Stimulated activated CD8-positive, alpha-beta memory T cell treated with anti-CD3 and anti-CD28 coated beads, Interleukin-15, amount 100 ng/mL, for 4 hours (primary cell): ENCODE measurements around the gene BAAT.
"Not testable (repeated sequence)": the region's sequence is repeated elsewhere in the genome, so short reads cannot be mapped to it uniquely, and the experiment has no call there.

ENCODE experiments used
- DNase-seq, 2 donors: peaks; one replicate each; pipeline ENCODE4 v3.0.0-alpha.2; 2020; ENCODE audit warnings: low read depth in 2 of 2

BAAT gene

DNA sequence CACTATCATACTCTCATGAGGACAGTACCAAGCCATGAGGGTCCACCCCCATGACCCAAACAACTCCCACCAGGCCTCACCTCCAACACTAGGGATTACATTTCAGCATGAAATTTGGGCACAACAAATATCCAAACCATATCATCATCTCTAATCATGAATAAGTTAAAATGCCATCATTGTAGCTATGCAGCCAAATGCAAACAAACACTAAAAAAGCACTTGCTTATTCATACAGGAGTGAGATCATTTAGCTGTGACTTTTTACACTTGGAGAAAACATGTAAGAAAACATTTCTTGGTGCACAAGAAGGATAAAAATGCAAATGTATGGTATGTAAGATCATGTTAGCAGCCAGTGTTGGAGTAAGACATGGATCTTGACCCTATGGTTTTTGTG is 24.2 kb downstream of the BAAT start:
- DNase-seq: no peak

DNA sequence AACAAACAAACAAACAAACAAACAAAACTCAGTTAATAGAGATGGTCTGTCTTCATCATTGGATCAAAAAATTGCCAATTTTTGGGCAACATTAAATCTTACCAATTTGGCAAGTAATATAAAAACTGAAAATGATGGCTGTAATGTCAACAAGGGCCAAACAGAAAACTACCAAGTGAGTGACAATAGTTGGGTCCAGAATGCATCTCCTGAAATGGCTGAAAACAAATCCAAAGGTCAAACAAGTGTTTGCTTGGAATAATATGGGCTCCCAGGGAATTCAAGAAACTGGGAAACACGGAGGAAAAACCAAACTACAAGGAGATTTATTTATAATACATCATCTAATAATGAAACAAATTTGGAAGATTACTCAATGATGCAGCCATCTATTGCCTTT is 25.1 kb downstream of the BAAT start:
- DNase-seq: no peak

DNA sequence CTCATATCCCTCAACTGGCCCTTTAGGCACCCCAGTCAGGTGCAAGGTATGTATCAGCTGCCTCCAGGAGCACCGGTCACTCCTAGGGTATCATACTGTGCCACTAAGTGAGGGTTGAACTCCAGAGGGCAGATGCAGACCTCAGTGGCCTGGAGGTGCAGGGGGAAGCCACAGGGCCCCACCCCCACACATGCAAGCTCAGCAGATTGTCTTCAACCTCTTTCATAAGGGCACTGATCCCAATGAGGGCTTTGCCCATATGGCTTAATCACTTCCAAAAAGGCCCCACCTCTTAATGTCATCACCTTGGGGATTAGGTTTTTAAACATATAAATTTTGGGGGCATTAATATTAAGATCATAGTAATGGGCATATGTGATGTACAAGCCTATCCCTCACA is 28.2 kb downstream of the BAAT start:
- no peak for DNase-seq

GRCh38 chr9:101354765-101355708 is 29.8 kb downstream of the BAAT start:
- no peak for DNase-seq

DNA sequence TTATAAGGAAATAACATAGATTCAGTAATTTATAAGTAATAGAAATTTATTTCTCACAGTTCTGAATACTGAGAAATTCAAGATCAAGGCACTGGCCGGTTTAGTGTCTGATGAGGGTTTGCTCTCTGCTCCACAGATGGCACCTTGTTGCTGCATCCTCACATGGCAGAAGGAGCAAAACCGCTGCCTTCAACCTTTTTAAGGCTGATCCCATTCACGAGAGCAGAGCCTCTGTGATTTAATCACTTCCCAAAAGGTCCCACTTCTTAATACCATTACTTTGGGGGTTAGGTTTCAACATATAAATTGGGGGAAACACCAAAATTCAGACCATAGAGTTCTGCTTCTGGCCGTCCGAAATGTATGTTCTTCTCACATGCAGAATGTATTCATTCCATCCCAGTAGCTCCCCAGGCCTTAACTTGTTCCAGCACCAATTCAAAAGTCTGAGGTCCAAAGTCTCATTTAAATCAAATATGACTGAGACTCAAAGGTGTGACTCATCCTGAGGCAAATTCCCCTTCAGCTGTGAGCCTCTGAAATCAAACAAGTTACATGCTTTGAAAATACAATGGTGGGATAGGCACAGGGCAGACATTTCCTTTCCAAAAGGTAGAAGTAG is 30.6 kb downstream of the BAAT start:
- DNase-seq: no peak

GRCh38 chr9:101353683-101354082 is 31.1 kb downstream of the BAAT start:
- DNase-seq: no peak

- no peak for DNase-seq
Measured at GRCh38 chr9:101352892-101353463, 31.8 kb downstream of the BAAT start.

DNA sequence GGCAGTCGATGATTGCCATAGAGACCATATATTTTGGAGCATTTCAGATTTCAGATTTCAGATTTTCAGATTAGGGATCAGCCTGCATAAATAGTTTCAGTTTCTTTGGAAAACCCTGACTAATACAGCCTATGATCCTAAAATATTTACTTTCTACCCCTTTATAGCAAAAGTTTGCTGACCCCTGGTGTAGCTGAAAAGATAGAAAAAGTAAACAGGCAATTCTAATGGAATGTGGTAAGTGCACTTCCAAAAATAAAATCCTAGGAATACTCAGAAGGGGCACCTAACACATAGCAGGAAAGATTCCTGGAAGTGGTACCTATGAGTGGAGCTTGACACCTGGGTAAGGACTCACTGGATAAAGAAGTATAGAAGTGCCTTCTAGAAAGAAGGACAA is 34.5 kb downstream of the BAAT start:
- no peak for DNase-seq

- no peak for DNase-seq
Measured at GRCh38 chr9:101342595-101342994, 42.2 kb downstream of the BAAT start.

GRCh38 chr9:101341958-101342357 is 42.8 kb downstream of the BAAT start:
- no peak for DNase-seq

- DNase-seq: no peak
Measured at GRCh38 chr9:101337237-101337636, 47.6 kb downstream of the BAAT start.

- no peak for DNase-seq
Measured at GRCh38 chr9:101336091-101336490, 48.7 kb downstream of the BAAT start.

GRCh38 chr9:101333926-101334702 is 50.7 kb downstream of the BAAT start:
- DNase-seq: no peak

DNA sequence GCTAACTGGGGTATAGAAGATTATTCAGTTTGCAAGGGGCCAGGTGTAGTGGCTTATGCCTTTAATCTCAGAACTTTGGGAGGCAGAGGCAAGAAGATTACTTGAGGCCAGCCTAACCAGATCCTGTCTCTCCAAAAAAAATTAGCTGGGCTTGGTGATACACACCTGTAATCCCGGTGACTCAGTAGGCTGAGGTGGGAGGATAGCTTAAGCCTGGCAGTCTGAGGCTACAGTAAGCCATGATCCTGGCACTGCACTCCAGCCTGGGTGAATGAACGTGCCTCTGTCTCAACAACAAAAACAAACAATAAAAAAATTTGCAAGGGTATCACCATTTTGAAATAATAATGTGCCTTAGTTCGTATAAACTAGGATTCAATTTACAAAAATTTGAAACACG is 51.3 kb downstream of the BAAT start:
- no peak for DNase-seq

DNA sequence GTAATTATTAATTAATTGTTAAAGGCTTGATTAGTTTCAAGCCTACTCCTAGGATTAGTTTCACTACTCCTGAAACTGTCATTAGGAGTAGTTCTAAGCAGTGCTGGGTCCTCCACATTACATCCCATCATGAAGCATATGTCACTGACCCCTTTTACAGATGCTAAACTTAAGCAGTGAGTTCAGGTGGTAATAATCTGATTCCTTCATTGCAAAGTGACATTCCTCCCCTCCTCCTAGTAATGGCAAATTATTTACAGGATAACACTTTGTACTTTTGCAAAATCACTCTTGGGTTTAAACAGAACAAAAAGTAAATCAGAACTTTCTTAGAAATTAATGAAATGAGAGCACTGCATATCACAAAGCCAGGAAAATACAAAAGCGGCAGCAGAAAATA is 52.4 kb downstream of the BAAT start:
- DNase-seq: no peak

GRCh38 chr9:101327422-101327909 is 57.3 kb downstream of the BAAT start:
- DNase-seq: not testable (repeated sequence)

DNA sequence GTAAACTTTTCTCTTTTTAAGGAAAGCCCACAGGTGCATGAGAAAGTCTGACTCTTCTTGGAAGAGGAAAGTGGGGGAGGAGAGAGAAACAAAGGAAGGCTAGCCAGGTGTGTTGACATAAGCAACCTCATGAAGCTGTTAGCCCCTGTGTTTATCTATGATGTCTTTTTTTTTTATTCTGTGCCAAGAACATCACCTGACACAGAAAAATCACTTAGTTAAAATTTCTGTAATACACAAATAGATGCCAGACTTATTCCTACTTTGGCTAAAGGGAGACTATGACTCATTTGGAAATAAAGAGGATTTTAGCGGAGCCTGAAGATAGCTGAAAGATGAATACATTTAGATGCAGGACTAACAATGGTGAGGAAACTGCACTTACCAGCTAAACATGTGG is 58.3 kb downstream of the BAAT start:
- no peak for DNase-seq

GRCh38 chr9:101326035-101326434 is 58.8 kb downstream of the BAAT start:
- DNase-seq: no peak

DNA sequence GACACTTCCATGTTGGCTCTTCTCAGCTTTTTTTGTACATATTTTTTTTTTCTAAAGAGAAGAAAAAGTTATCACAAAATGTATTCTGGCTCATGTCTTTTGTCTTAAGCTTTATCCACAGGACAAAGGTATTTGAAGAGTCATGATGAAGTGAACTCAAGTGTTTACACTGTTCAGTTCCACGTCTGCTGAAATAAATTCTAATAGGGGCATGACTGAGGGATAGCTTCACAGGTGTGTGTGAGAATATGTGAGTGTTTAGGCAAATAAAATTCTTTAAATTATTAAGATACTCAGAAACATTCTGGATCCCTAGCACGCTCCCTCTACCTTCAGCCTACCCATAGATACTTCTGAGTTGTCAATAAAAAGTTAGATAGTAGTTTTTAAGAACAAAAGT is 59.8 kb downstream of the BAAT start:
- DNase-seq: no peak

GRCh38 chr9:101324245-101324804 is 60.5 kb downstream of the BAAT start:
- DNase-seq: no peak

DNA sequence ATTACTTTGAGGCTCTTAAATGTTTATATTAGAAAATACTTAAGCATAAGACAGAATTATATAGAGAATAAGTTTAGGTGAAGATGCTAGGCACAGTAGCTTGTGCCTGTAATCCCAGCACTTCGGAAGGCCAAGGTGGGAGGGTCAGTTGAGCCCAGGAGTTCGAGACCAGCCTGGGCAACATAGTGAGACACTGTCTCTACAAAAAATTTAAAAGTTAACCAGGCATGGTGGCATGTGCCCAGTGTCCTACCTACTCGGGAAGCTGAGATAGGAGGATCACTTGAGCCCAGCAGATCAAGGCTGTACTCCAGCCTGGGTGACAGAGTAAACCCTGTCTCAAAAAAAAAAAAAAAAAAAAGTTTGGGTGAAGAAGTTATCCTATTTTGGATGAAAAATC is 61.7 kb downstream of the BAAT start:
- DNase-seq: no peak

DNA sequence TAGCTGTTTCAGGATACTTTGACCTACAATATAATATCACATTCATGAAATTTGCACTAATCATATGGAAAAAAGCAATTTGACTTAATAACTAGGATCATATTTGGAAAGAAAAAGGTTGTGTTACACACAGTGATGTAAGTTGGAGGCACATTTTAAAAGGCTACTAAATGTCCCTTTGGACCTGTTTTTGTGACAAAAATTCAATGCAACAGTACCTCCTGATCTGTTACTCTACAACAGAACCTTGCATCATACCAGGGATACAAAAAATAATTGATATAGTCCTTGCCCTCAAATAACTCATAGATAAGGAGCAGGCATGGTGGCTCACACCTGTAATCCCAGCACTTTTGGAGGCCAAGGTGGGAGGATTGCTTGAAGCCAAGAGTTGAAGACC is 67.1 kb downstream of the BAAT start:
- DNase-seq: no peak
